ENCODE results near the gene ZNF830.

- TF ChIP-seq, protein P1, sequence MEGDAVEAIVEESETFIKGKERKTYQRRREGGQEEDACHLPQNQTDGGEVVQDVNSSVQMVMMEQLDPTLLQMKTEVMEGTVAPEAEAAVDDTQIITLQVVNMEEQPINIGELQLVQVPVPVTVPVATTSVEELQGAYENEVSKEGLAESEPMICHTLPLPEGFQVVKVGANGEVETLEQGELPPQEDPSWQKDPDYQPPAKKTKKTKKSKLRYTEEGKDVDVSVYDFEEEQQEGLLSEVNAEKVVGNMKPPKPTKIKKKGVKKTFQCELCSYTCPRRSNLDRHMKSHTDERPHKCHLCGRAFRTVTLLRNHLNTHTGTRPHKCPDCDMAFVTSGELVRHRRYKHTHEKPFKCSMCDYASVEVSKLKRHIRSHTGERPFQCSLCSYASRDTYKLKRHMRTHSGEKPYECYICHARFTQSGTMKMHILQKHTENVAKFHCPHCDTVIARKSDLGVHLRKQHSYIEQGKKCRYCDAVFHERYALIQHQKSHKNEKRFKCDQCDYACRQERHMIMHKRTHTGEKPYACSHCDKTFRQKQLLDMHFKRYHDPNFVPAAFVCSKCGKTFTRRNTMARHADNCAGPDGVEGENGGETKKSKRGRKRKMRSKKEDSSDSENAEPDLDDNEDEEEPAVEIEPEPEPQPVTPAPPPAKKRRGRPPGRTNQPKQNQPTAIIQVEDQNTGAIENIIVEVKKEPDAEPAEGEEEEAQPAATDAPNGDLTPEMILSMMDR (IDR thresholded peaks at IDR 0.05; ENCODE audit: insufficient read depth, low read depth, low read length) = no peak
- TF ChIP-seq EZH2 (IDR thresholded peaks at IDR 0.05; ENCODE audit: insufficient read depth, low read length) = no peak
These were observed 13.8 kb downstream of the ZNF830 start for GRCh38 chr17:34974794-34975785.

Data from astrocyte (in vitro differentiated cells and primary cell).